H9 (cell line): ENCODE measurements around the gene DENND1A. TPM values are rescaled to one million over a fixed set of nuclear protein-coding genes. Genes with fewer than 3 reads are reported as not detected.

Experiments used
- DNase-seq: peaks from one replicate; pipeline ENCODE4 v3.0.0-alpha.2; 2017
- H2AFZ ChIP-seq: one replicate; pipeline ENCODE4 v1.6.1; 2013; ENCODE audit warnings: mild to moderate bottlenecking, low read length, control low read depth, moderate library complexity
- H2AK5ac ChIP-seq: 2 replicates; pipeline ENCODE4 v1.6.1; 2013; ENCODE audit warnings: low read length, control low read depth, mixed read lengths; ENCODE audit not compliant: insufficient read length
- H2BK120ac ChIP-seq: one replicate; pipeline ENCODE4 v1.6.1; 2013; ENCODE audit warnings: low read depth, mild to moderate bottlenecking, low read length, control low read depth, inconsistent platforms; ENCODE audit not compliant: poor library complexity, severe bottlenecking
- H2BK12ac ChIP-seq: 2 replicates; pipeline ENCODE4 v1.6.1; 2013; ENCODE audit warnings: low read length, control low read depth, mixed read lengths, low read depth; ENCODE audit not compliant: insufficient read length
- H2BK15ac ChIP-seq: 2 replicates; pipeline ENCODE4 v1.6.1; 2013; ENCODE audit warnings: low read depth, low read length, control low read depth
- H2BK20ac ChIP-seq: one replicate; pipeline ENCODE4 v1.6.1; 2013; ENCODE audit warnings: low read depth, mild to moderate bottlenecking, low read length, control low read depth, inconsistent platforms; ENCODE audit not compliant: poor library complexity, severe bottlenecking
- H2BK5ac ChIP-seq: 2 replicates; pipeline ENCODE4 v1.6.1; 2013; ENCODE audit warnings: low read length, control low read depth, mixed read lengths; ENCODE audit not compliant: insufficient read length
- H3K14ac ChIP-seq: 2 replicates; pipeline ENCODE4 v1.6.1; 2013; ENCODE audit warnings: low read length, control low read depth; ENCODE audit not compliant: insufficient read depth
- H3K18ac ChIP-seq: 2 replicates; pipeline ENCODE4 v1.6.1; 2013; ENCODE audit warnings: low read depth, mild to moderate bottlenecking, mixed read lengths, low read length, control low read depth; ENCODE audit not compliant: insufficient read length
- H3K23ac ChIP-seq: 2 replicates; pipeline ENCODE4 v1.6.1; 2013; ENCODE audit warnings: low read length, control low read depth, mixed read lengths, low read depth; ENCODE audit not compliant: insufficient read length
- H3K23me2 ChIP-seq: 2 replicates; pipeline ENCODE4 v1.6.1; 2013; ENCODE audit warnings: low read depth, mild to moderate bottlenecking, mixed read lengths, low read length, control low read depth; ENCODE audit not compliant: insufficient read length, poor library complexity, severe bottlenecking
- H3K27ac ChIP-seq: 2 replicates; pipeline ENCODE4 v1.5.1; 2013; ENCODE audit warnings: low read length, control low read depth, mixed read lengths, low read depth; ENCODE audit not compliant: insufficient read length
- H3K27me3 ChIP-seq: 2 replicates; pipeline ENCODE4 v1.6.1; 2013; ENCODE audit warnings: low read length, control low read depth, inconsistent platforms; ENCODE audit not compliant: insufficient read depth
- H3K4ac ChIP-seq: 2 replicates; pipeline ENCODE4 v1.6.1; 2013; ENCODE audit warnings: low read depth, mild to moderate bottlenecking, control low read depth, inconsistent platforms, low read length, moderate library complexity
- H3K4me1 ChIP-seq: 2 replicates; pipeline ENCODE4 v1.6.1; 2013; ENCODE audit warnings: low read length, control low read depth, inconsistent platforms; ENCODE audit not compliant: insufficient read depth
- H3K4me2 ChIP-seq: 2 replicates; pipeline ENCODE4 v1.6.1; 2013; ENCODE audit warnings: low read length, control low read depth, mixed read lengths; ENCODE audit not compliant: insufficient read length, insufficient read depth
- H3K56ac ChIP-seq: 2 replicates; pipeline ENCODE4 v1.6.1; 2013; ENCODE audit warnings: low read depth, mild to moderate bottlenecking, mixed read lengths, low read length, control low read depth; ENCODE audit not compliant: insufficient read length
- H3K79me1 ChIP-seq: 2 replicates; pipeline ENCODE4 v1.6.1; 2013; ENCODE audit warnings: low read depth, mild to moderate bottlenecking, moderate library complexity, low read length, control low read depth, inconsistent platforms; ENCODE audit not compliant: insufficient read depth, poor library complexity, severe bottlenecking
- H3K79me2 ChIP-seq: 2 replicates; pipeline ENCODE4 v1.6.1; 2013; ENCODE audit warnings: low read length, control low read depth, inconsistent platforms; ENCODE audit not compliant: insufficient read depth
- H3K9ac ChIP-seq: 2 replicates; pipeline ENCODE4 v1.6.1; 2013; ENCODE audit warnings: low read length, control low read depth, mixed read lengths; ENCODE audit not compliant: insufficient read length; ENCODE audit errors: extremely low read depth
- H3K9me3 ChIP-seq: one replicate; pipeline ENCODE4 v1.6.1; 2013; ENCODE audit warnings: low read depth, low read length, inconsistent platforms; ENCODE audit not compliant: control insufficient read depth
- H3T11ph ChIP-seq: one replicate; pipeline ENCODE4 v1.6.1; 2013; ENCODE audit warnings: mild to moderate bottlenecking, low read length, control low read depth, inconsistent platforms
- H4K20me1 ChIP-seq: one replicate; pipeline ENCODE4 v1.6.1; 2013; ENCODE audit not compliant: control insufficient read depth, insufficient read length, insufficient read depth
- H4K5ac ChIP-seq: 2 replicates; pipeline ENCODE4 v1.6.1; 2013; ENCODE audit warnings: low read depth, mild to moderate bottlenecking, mixed read lengths, low read length, control low read depth; ENCODE audit not compliant: insufficient read length
- H4K8ac ChIP-seq: replicated peaks from 2 replicates; pipeline ENCODE4 v1.6.1; 2013; ENCODE audit warnings: low read length, control low read depth, mixed read lengths, low read depth; ENCODE audit not compliant: insufficient read length
- H4K91ac ChIP-seq: 2 replicates; pipeline ENCODE4 v1.6.1; 2013; ENCODE audit warnings: low read depth, mild to moderate bottlenecking, moderate library complexity, mixed read lengths, low read length, control low read depth; ENCODE audit not compliant: insufficient read length
- H3K27ac Mint-ChIP-seq, 3 experiments: 2 replicates in 2 of 3; 3 replicates in 1 of 3; pipeline ENCODE4 v1.8.0; 2020 to 2021; ENCODE audit warnings: mixed read lengths in 3 of 3, mild to moderate bottlenecking in 1 of 3, moderate library complexity in 1 of 3
- H3K27me3 Mint-ChIP-seq: 2 replicates; pipeline ENCODE4 v1.8.0; 2021; ENCODE audit warnings: low read depth, mild to moderate bottlenecking, moderate library complexity, mixed read lengths
- H3K36me3 Mint-ChIP-seq, 3 experiments: 2 replicates in 2 of 3; 3 replicates in 1 of 3; pipeline ENCODE4 v1.8.0; 2020 to 2021; ENCODE audit warnings: low read depth in 3 of 3, mixed read lengths in 3 of 3; ENCODE audit not compliant: insufficient read depth in 1 of 3
- H3K4me1 Mint-ChIP-seq, 2 experiments: 2 replicates each; pipeline ENCODE4 v1.8.0; 2020; ENCODE audit warnings: mixed read lengths in 2 of 2
- H3K4me3 Mint-ChIP-seq, 2 experiments: 2 replicates in 1 of 2; 3 replicates in 1 of 2; pipeline ENCODE4 v1.8.0; 2020 to 2021; ENCODE audit warnings: mild to moderate bottlenecking in 2 of 2, mixed read lengths in 2 of 2, moderate library complexity in 1 of 2
- H3K9me3 Mint-ChIP-seq, 2 experiments: 2 replicates in 1 of 2; 3 replicates in 1 of 2; pipeline ENCODE4 v1.8.0; 2020; ENCODE audit warnings: mild to moderate bottlenecking in 2 of 2, mixed read lengths in 2 of 2, moderate library complexity in 1 of 2
- CTCF ChIP-seq: fragments of 200-600 bp; sonication (generic); conservative IDR thresholded peaks from 3 replicates; pipeline ENCODE4 v1.8.0; 2021; ENCODE audit warnings: antibody characterized with exemption, mild to moderate bottlenecking
- WGBS: extraction: QIAGEN DNeasy Blood & Tissue Kit; methylation state at CpG from one replicate; pipeline ENCODE4 v1.1.7; 2013; ENCODE audit warnings: missing lambda C conversion rate, low lambda C conversion rate, mixed read lengths; ENCODE audit not compliant: insufficient read length; ENCODE audit errors: extremely low coverage; 5-methylcytosine and 5-hydroxymethylcytosine counted together
- total RNA-seq: library from RNA; stranded (reverse); gene quantifications from 2 replicates; pipeline ENCODE4 v1.2.1, GENCODE V29; 2021

Gene DENND1A
- total RNA-seq, 1 experiment from 2014 or later = 20.4 TPM

- H3K36me3 Mint-ChIP-seq = peaks cover 0 to 2% (median 0%) of the 10 kb centered on the region in 3 experiments; a peak in 1 of 7 replicates
- Histone ChIP-seq H2BK12ac (no peak overlapping the region), H3K79me2 (no peaks in the 10 kb centered on the region), H3K4ac (no peak overlapping the region), H3K18ac (no peak overlapping the region), H4K8ac (no peak overlapping the region), H3K27ac (no peak overlapping the region), H3K27me3 (no peaks in the 10 kb centered on the region), H3K9me3 (no peaks in the 10 kb centered on the region), H3K79me1 (no peaks in the 10 kb centered on the region), H3K9ac (no peak overlapping the region), H2BK120ac (no peak overlapping the region), H2BK20ac (no peak overlapping the region), H3K14ac (no peak overlapping the region), H4K91ac (no peak overlapping the region), H4K20me1 (no peaks in the 10 kb centered on the region), H3K56ac (no peak overlapping the region), H3K23me2 (no peaks in the 10 kb centered on the region), H3K4me1 (no peaks in the 10 kb centered on the region), H4K5ac (no peak overlapping the region), H3K23ac (no peak overlapping the region), H2AK5ac (no peak overlapping the region), H2BK5ac (no peak overlapping the region), H2AFZ (no peak overlapping the region), H2BK15ac (no peak overlapping the region), H3K4me2 (no peak overlapping the region), H3T11ph (no peak overlapping the region)
- H3K4me3 Mint-ChIP-seq = no peak overlapping the region
- H3K27ac Mint-ChIP-seq = no peak overlapping the region
- no peak for TF ChIP-seq CTCF
- no peaks in the 10 kb centered on the region; the same call in 1 of the 2 replicates for H3K27me3 Mint-ChIP-seq
- no peaks in the 10 kb centered on the region for H3K9me3 Mint-ChIP-seq
- no peak for DNase-seq
- H3K4me1 Mint-ChIP-seq = peaks cover 3 to 4% of the 10 kb centered on the region in 2 experiments; a peak in 3 of 4 replicates
- no CpG with 5 or more reads among the region's 9 CpGs for WGBS
Observed at GRCh38 chr9:123608104-123608503, 321.8 kb downstream of the DENND1A start.
